Measurements from ENCODE around the gene USP2. TPM values are rescaled to one million over a fixed set of nuclear protein-coding genes. Genes with fewer than 3 reads are reported as not detected.

The USP2 gene
- total and polyA plus RNA-seq, 3 experiments from 2014 or later, result 0.15 to 0.51 TPM; not detected in 1

DNA sequence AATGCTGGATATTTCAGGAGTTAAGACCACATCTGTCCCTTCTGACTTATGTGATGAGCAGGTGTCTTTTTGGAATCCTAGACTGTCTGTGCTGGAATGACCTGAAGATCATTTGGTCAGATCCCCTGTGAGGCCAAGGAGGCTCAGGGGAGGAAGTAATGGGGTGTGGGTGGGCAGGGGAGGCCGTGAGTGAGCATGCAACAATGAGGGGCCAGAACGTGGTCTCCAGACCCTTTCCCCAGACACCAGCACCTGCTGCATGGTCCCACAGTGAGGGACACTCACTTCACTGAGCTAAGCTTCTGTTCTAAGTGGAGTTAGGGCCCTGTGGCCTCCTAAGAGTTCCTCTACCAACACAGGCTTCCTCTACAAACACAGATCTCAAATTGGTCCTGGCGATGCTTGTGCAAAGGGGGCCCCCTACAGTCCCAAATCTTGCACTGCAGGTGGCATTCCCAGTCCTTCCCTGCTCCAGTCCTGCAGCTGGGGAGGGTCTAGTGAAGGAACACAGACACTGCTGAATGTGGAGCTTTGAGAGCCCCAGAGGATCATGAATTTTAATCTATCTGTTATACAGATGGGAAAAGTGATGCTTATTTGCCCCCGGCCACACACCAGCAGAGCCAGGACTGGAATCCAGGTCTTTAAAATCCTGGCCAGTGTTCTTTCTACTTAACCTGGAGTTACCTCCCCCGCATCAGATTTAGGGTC is 7.4 kb downstream of the USP2 start:
- Mint-ChIP-seq H3K36me3 (no peaks in the 10 kb centered on the region), H3K27ac (peak overlapping the region in 5 of 8 donors; percentile 17 to 63 (median 47)), H3K9me3 (no peaks in the 10 kb centered on the region), H3K4me1 (peaks cover 18 to 29% (median 19%) of the 10 kb centered on the region in 3 donors), H3K27me3 (peaks cover 6 to 16% of the 10 kb centered on the region in 2 donors), H3K4me3 (peak overlapping the region in 2 of 7 donors; percentile 10 to 32)
- Histone ChIP-seq H3K27me3 (ENCODE audit: insufficient read depth, low read length, poor library complexity, severe bottlenecking) (no peaks in the 10 kb centered on the region), H3K4me1 (ENCODE audit: insufficient read depth, low read length) (peaks cover 9% of the 10 kb centered on the region), H3K27ac (ENCODE audit: low read depth, low read length) (no peak overlapping the region), H3K4me3 (ENCODE audit: low read length) (no peak overlapping the region), H3K9me3 (ENCODE audit: low read length) (no peaks in the 10 kb centered on the region), H3K36me3 (ENCODE audit: insufficient read depth, low read length) (no peaks in the 10 kb centered on the region)
- POLR2A ChIA-PET, result no interaction called here
- CTCF ChIA-PET, result interaction anchor here (0.7 to 15.4 kb wide), 9 partner anchors 9 to 205 kb away, joined by 3 to 145 read pairs (median 3); partner anchors contain the start of gene NLRX1
- DNase-seq, result peak in 4 of 5 donors; percentile 33 to 59 (median 38)

DNA sequence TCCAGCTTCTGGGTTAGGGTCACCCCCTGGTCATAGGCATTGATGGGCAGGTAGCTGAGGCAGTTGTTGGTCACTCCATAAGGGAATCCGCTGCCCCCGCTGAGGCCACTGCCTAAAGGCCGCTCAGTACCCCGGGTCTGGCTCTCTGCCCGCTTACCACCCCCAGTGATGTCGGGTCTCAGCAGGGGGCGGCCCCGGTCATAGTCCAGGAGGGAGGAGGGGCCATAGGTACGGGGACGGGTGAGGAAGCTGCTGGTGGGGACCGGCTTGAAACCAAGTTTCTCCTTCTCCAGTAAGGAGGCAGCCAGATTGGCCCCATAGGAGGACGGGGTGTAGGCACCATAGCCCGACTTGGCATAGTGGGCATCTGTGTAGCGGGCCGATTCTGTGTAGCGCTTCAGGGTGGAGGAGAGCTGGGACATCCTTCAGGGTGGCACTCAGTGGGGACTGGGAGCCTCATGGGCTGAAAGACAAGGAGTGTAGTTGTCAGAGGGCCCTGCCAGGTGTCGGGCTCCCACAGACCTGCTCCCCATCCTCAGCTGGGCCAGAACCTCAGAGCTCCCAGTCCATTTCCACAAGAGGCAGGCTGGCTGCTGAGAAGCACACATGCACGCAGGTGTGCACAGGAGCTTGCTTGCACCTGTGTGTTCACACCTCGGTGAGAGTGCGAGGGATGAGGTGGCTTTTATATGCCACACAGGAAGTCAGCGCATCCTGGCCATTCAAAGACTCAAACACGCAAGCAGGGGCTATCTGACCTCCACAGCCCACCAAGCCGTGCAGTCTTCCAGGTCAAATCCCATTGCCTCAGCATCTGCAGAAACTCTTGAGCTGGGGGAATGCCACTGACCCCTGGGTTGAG is 8.2 kb downstream of the USP2 start:
- H3K9me3 ChIP-seq (ENCODE audit: low read length), result no peaks in the 10 kb centered on the region
- POLR2A ChIA-PET, result no interaction called here

DNA sequence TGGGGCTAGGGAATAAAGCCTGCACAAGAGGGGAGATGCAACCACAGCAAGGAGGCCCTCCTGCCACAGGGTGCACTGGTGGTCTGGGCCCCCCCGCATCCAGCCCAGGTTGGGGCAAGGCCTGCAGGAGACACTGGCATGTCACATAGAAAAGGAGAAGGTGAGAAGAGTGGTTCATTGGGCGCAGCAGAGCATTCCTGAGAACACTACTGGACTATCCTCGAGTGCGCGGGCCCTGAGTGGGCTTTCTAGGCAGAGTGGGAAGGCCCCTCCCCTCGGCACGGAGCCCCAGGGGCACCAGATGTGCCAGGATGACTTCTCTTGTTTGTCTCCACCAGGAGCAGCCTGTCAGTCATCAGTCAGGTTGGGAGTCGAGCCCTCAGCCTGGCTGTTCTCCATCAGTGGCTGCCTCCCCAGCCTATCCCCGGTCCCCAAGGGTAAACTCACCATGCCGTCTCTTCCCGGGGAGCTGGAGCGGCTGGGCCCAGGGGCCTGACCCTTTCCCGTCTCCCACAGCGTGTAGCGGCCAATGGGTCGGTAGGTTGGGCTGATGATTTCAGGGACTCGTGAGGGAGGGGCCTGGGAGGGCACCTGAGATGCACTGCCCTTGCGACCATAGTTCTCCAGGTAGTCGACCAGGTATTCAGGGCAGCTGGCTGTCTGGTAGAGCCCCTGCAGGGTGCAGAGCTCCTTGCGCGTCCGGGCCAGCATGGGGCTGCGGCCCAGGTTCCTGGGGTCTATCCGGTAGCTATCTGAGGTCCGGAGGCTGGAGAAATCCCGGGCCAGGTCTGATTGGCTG is 9.0 kb downstream of the USP2 start:
- no peak overlapping the region for H3K27ac ChIP-seq (ENCODE audit: low read depth, low read length)
- H3K36me3 Mint-ChIP-seq, result no peaks in the 10 kb centered on the region
- H3K27me3 ChIP-seq (ENCODE audit: insufficient read depth, low read length, poor library complexity, severe bottlenecking), result no peaks in the 10 kb centered on the region
- peaks cover 18 to 29% (median 19%) of the 10 kb centered on the region in 3 donors for H3K4me1 Mint-ChIP-seq
- H3K4me3 Mint-ChIP-seq, result no peak overlapping the region
- no peak for DNase-seq
- H3K9me3 ChIP-seq (ENCODE audit: low read length), result no peaks in the 10 kb centered on the region
- peaks cover 9% of the 10 kb centered on the region for H3K4me1 ChIP-seq (ENCODE audit: insufficient read depth, low read length)
- no peaks in the 10 kb centered on the region for H3K9me3 Mint-ChIP-seq
- CTCF ChIA-PET, result interaction anchor here (0.9 to 15.4 kb wide), 3 partner anchors 9 to 16 kb away, joined by 3 to 145 read pairs (median 26); partner anchors contain the start of gene USP2
- H3K27ac Mint-ChIP-seq, result no peak overlapping the region
- peaks cover 11 to 25% of the 10 kb centered on the region in 2 donors for H3K27me3 Mint-ChIP-seq
- no peak overlapping the region for H3K4me3 ChIP-seq (ENCODE audit: low read length)
- H3K36me3 ChIP-seq (ENCODE audit: insufficient read depth, low read length), result no peaks in the 10 kb centered on the region
- POLR2A ChIA-PET, result no interaction called here

More for the DNA sequence above, 8.2 kb downstream of the USP2 start:
- CTCF ChIA-PET, result interaction anchor here (0.9 to 15.4 kb wide), 6 partner anchors 8 to 107 kb away, joined by 3 to 145 read pairs (median 4); partner anchors contain the start of gene USP2
- peak in 1 of 5 donors; percentile 14 for DNase-seq
- Mint-ChIP-seq H3K27ac (peak overlapping the region in 6 of 8 donors; percentile 8 to 84 (median 53)), H3K27me3 (peaks cover 8 to 19% of the 10 kb centered on the region in 2 donors), H3K36me3 (no peaks in the 10 kb centered on the region), H3K9me3 (no peaks in the 10 kb centered on the region), H3K4me3 (no peak overlapping the region), H3K4me1 (peaks cover 18 to 29% (median 19%) of the 10 kb centered on the region in 3 donors)
- H3K36me3 ChIP-seq (ENCODE audit: insufficient read depth, low read length), result no peaks in the 10 kb centered on the region
- no peak overlapping the region for H3K27ac ChIP-seq (ENCODE audit: low read depth, low read length)
- H3K27me3 ChIP-seq (ENCODE audit: insufficient read depth, low read length, poor library complexity, severe bottlenecking), result no peaks in the 10 kb centered on the region
- peaks cover 9% of the 10 kb centered on the region for H3K4me1 ChIP-seq (ENCODE audit: insufficient read depth, low read length)
- no peak overlapping the region for H3K4me3 ChIP-seq (ENCODE audit: low read length)

DNA sequence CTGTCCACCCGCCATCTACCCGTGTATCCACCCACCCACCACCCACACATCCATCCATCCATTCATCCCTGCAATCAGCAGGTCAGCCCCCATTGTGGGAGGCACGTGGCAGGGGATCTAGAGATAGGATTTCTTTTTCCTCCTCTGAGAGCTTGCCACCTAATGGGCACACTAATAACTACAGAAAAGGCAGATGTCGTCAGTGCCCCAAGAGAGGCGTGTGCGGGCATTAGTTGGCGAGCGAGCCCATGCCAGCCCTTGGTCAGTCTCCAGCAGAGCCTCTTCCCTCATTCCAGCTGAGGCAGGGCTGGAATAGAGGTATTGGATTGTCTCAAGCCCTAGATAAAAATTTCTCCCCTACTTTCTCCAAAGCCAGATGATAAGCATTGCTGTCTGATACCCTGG is 9.7 kb downstream of the USP2 start:
- POLR2A ChIA-PET, result no interaction called here
- no peak overlapping the region for H3K4me3 Mint-ChIP-seq
- H3K9me3 ChIP-seq (ENCODE audit: low read length), result no peaks in the 10 kb centered on the region
- CTCF ChIA-PET, result interaction anchor here (0.9 to 4.2 kb wide), 2 partner anchors 10 to 15 kb away, joined by 3 to 26 read pairs; no protein-coding TSS in a partner anchor
- H3K27ac Mint-ChIP-seq, result peak overlapping the region in 1 of 8 donors; percentile 52
- no peak overlapping the region for H3K4me3 ChIP-seq (ENCODE audit: low read length)
- no peak for DNase-seq
- no peaks in the 10 kb centered on the region for H3K27me3 ChIP-seq (ENCODE audit: insufficient read depth, low read length, poor library complexity, severe bottlenecking)
- H3K36me3 ChIP-seq (ENCODE audit: insufficient read depth, low read length), result no peaks in the 10 kb centered on the region
- H3K27me3 Mint-ChIP-seq, result peaks cover 15 to 32% of the 10 kb centered on the region in 2 donors
- H3K27ac ChIP-seq (ENCODE audit: low read depth, low read length), result no peak overlapping the region
- peaks cover 9% of the 10 kb centered on the region for H3K4me1 ChIP-seq (ENCODE audit: insufficient read depth, low read length)
- no peaks in the 10 kb centered on the region for H3K9me3 Mint-ChIP-seq
- H3K4me1 Mint-ChIP-seq, result peaks cover 18 to 29% (median 19%) of the 10 kb centered on the region in 3 donors
- no peaks in the 10 kb centered on the region for H3K36me3 Mint-ChIP-seq

DNA sequence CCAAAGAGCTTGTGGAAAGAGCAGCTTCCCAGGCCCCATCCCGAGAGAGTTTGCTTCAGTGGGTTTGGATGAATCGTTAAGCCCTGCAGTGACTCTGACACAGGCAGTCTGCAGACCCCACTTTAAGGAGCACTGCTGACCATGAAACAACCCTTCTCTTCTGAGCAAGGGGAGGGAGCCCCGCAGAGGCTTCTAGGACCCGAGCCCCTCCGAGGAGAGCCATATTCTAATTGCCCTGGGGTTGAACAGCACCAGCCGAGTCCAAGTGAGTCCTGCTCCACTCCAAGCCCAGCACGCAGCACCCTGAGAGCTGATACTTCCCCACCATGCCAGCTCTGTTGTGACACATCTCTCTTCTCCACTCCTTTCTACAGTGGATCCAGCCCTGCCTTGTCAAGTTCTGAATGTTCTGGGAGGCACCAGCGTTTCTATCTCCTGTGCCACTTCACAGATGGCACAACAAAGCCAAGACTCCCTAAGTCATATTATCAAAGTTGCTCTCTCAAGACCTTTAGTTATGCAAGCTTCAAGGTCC is 10.4 kb downstream of the USP2 start:
- no peak overlapping the region for H3K27ac ChIP-seq (ENCODE audit: low read depth, low read length)
- H3K4me3 ChIP-seq (ENCODE audit: low read length), result no peak overlapping the region
- POLR2A ChIA-PET, result no interaction called here
- no peak for DNase-seq
- Mint-ChIP-seq H3K36me3 (no peaks in the 10 kb centered on the region), H3K4me1 (peaks cover 18 to 29% (median 19%) of the 10 kb centered on the region in 3 donors), H3K4me3 (no peak overlapping the region), H3K27ac (peak overlapping the region in 2 of 8 donors; percentile 72 to 91), H3K27me3 (peaks cover 21 to 39% of the 10 kb centered on the region in 2 donors), H3K9me3 (no peaks in the 10 kb centered on the region)
- H3K27me3 ChIP-seq (ENCODE audit: insufficient read depth, low read length, poor library complexity, severe bottlenecking), result no peaks in the 10 kb centered on the region
- no peaks in the 10 kb centered on the region for H3K9me3 ChIP-seq (ENCODE audit: low read length)
- CTCF ChIA-PET, result interaction anchor here (0.9 to 4.2 kb wide), 3 partner anchors 10 to 15 kb away, joined by 3 to 28 read pairs (median 26); partner anchors contain the start of gene USP2
- no peaks in the 10 kb centered on the region for H3K36me3 ChIP-seq (ENCODE audit: insufficient read depth, low read length)
- peaks cover 9% of the 10 kb centered on the region for H3K4me1 ChIP-seq (ENCODE audit: insufficient read depth, low read length)

DNA sequence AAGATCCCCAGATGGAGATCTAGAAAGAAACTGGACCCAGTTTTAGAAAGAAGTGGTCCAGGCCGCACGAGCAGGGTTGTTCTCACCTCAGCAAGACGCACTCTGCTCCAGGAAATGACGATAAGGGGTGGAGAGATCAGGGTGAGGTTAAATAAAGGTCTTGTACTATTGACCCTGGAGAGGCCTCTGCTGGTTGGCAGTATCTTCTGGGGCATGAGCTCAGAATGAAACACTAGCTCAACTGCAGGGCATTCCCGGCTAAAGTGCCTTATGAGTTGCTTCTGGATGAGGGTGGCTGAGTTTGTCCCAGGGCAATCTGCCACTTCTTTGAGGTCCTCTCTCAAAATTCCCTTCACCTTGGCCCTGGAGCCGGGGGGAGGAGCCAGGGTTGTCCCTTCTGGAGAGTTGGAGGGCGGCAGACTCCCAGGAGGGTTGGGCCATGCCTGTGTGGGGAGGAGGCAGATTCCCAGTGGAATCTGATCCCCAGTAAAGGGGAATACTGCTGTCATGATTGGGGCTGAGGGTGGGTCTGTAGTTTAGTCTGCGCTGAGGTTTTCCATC is 10.9 kb downstream of the USP2 start:
- Histone ChIP-seq H3K27ac (ENCODE audit: low read depth, low read length) (no peak overlapping the region), H3K4me3 (ENCODE audit: low read length) (no peak overlapping the region), H3K9me3 (ENCODE audit: low read length) (no peaks in the 10 kb centered on the region), H3K4me1 (ENCODE audit: insufficient read depth, low read length) (peaks cover 9% of the 10 kb centered on the region), H3K36me3 (ENCODE audit: insufficient read depth, low read length) (no peaks in the 10 kb centered on the region), H3K27me3 (ENCODE audit: insufficient read depth, low read length, poor library complexity, severe bottlenecking) (peaks cover under 1% of the 10 kb centered on the region)
- CTCF ChIA-PET, result interaction anchor here (0.9 to 4.2 kb wide), 3 partner anchors 9 to 14 kb away, joined by 3 to 28 read pairs (median 26); partner anchors contain the start of gene USP2
- Mint-ChIP-seq H3K36me3 (no peaks in the 10 kb centered on the region), H3K27me3 (peaks cover 25 to 41% of the 10 kb centered on the region in 2 donors), H3K4me3 (no peak overlapping the region), H3K9me3 (no peaks in the 10 kb centered on the region), H3K27ac (peak overlapping the region in 7 of 8 donors; percentile 8 to 77 (median 58)), H3K4me1 (peaks cover 18 to 29% (median 19%) of the 10 kb centered on the region in 3 donors)
- POLR2A ChIA-PET, result no interaction called here
- peak in 1 of 5 donors; percentile 45 for DNase-seq
